GM23338 (cell line): Measurements from ENCODE around the gene CASP10. TPM values are rescaled to one million over a fixed set of nuclear protein-coding genes. Genes with fewer than 3 reads are reported as not detected.

Experiments used
- ATAC-seq: fragments of 200-7000 bp; cut with Tn5 transposase; 3 replicates; pipeline ENCODE4 v1.9.1; 2020
- DNase-seq: peaks from one replicate; pipeline ENCODE4 v3.0.0-alpha.2; 2015; ENCODE audit warnings: low spot score
- H2AFZ ChIP-seq: fragments of 200-600 bp; sonication (generic); 2 replicates; pipeline ENCODE4 v1.8.0; 2016; ENCODE audit warnings: antibody characterized with exemption, mild to moderate bottlenecking, moderate library complexity
- H3F3A ChIP-seq: fragments of 200-600 bp; sonication (generic); replicated peaks from 2 replicates; pipeline ENCODE4 v1.8.0; 2017; ENCODE audit warnings: antibody characterized with exemption, mixed run types, low read depth
- H3K27ac ChIP-seq: fragments of 200-600 bp; sonication (generic); 2 replicates; pipeline ENCODE4 v1.6.1; 2016; ENCODE audit warnings: low read depth
- H3K27me3 ChIP-seq: fragments of 200-600 bp; sonication (generic); 2 replicates; pipeline ENCODE4 v1.8.0; 2016; ENCODE audit warnings: mild to moderate bottlenecking, mixed run types, moderate library complexity; ENCODE audit not compliant: insufficient read depth
- H3K36me3 ChIP-seq: fragments of 200-600 bp; sonication (generic); 2 replicates; pipeline ENCODE4 v1.8.0; 2016; ENCODE audit warnings: mild to moderate bottlenecking; ENCODE audit not compliant: insufficient read depth
- H3K4me1 ChIP-seq: fragments of 200-600 bp; sonication (generic); 2 replicates; pipeline ENCODE4 v1.8.0; 2016; ENCODE audit warnings: mild to moderate bottlenecking, moderate library complexity; ENCODE audit not compliant: insufficient read depth
- H3K4me2 ChIP-seq: fragments of 200-600 bp; sonication (generic); 2 replicates; pipeline ENCODE4 v1.7.1; 2017; ENCODE audit warnings: mixed run types
- H3K4me3 ChIP-seq: fragments of 200-600 bp; sonication (generic); 2 replicates; pipeline ENCODE4 v1.6.1; 2016; ENCODE audit warnings: mixed run types
- H3K79me2 ChIP-seq: fragments of 200-600 bp; sonication (generic); replicated peaks from 2 replicates; pipeline ENCODE4 v1.8.0; 2017; ENCODE audit warnings: mild to moderate bottlenecking; ENCODE audit not compliant: insufficient read depth
- H3K9me2 ChIP-seq: fragments of 200-600 bp; sonication (generic); 2 replicates; pipeline ENCODE4 v1.8.0; 2017; ENCODE audit not compliant: insufficient read depth
- H4K20me1 ChIP-seq: fragments of 200-600 bp; sonication (generic); replicated peaks from 2 replicates; pipeline ENCODE4 v1.8.0; 2017; ENCODE audit warnings: mild to moderate bottlenecking; ENCODE audit not compliant: insufficient read depth
- H3K27ac Mint-ChIP-seq: 2 replicates; pipeline ENCODE4 v1.8.0; 2020; ENCODE audit warnings: inconsistent platforms, mild to moderate bottlenecking, moderate library complexity, mixed read lengths
- H3K27me3 Mint-ChIP-seq: 3 replicates; pipeline ENCODE4 v1.8.0; 2022; ENCODE audit warnings: low read depth, mild to moderate bottlenecking, moderate library complexity, mixed read lengths, inconsistent platforms; ENCODE audit not compliant: insufficient read depth, poor library complexity
- H3K36me3 Mint-ChIP-seq: 3 replicates; pipeline ENCODE4 v1.8.0; 2021; ENCODE audit warnings: low read depth, mild to moderate bottlenecking, inconsistent platforms, moderate library complexity, mixed read lengths
- H3K4me1 Mint-ChIP-seq: 3 replicates; pipeline ENCODE4 v1.8.0; 2020; ENCODE audit warnings: mild to moderate bottlenecking, inconsistent platforms, mixed read lengths
- H3K4me3 Mint-ChIP-seq: 3 replicates; pipeline ENCODE4 v1.8.0; 2021; ENCODE audit warnings: moderate library complexity, mild to moderate bottlenecking, inconsistent platforms, mixed read lengths
- H3K9me3 Mint-ChIP-seq: 3 replicates; pipeline ENCODE4 v1.8.0; 2020; ENCODE audit warnings: moderate library complexity, mild to moderate bottlenecking, inconsistent platforms, mixed read lengths
- CTCF ChIP-seq, 2 experiments: fragments of 200-600 bp in 1 of 2; sonication (generic) in 1 of 2; conservative IDR thresholded peaks; 2 replicates each; pipeline versions ENCODE4 v1.5.1 to v1.6.1; 2016 to 2017; ENCODE audit warnings: antibody characterized with exemption in 2 of 2, low read depth in 2 of 2, mild to moderate bottlenecking in 2 of 2, moderate library complexity in 1 of 2
- EZH2 ChIP-seq: fragments of 200-600 bp; sonication (generic); IDR thresholded peaks from one replicate; pipeline ENCODE4 v1.8.0; 2017; ENCODE audit warnings: antibody characterized with exemption, mild to moderate bottlenecking, low read depth; ENCODE audit not compliant: unreplicated experiment
- EZH2phosphoT487 ChIP-seq: fragments of 200-600 bp; sonication (generic); IDR thresholded peaks from one replicate; pipeline ENCODE4 v1.8.1; 2018; ENCODE audit warnings: antibody characterized with exemption; ENCODE audit not compliant: unreplicated experiment
- JUNB ChIP-seq: IDR thresholded peaks from one replicate; pipeline ENCODE4 v1.6.1; 2016; ENCODE audit warnings: antibody characterized with exemption; ENCODE audit not compliant: unreplicated experiment
- NANOG ChIP-seq: IDR thresholded peaks from 2 replicates; pipeline ENCODE4 v1.6.1; 2016; ENCODE audit warnings: antibody characterized with exemption, borderline replicate concordance
- POLR2AphosphoS5 ChIP-seq: IDR thresholded peaks from 2 replicates; pipeline ENCODE4 v1.6.1; 2016; ENCODE audit warnings: antibody characterized with exemption, low read depth
- REST ChIP-seq: IDR thresholded peaks from one replicate; pipeline ENCODE4 v1.6.1; 2018; ENCODE audit warnings: antibody characterized with exemption; ENCODE audit not compliant: unreplicated experiment
- STAT1 ChIP-seq: IDR thresholded peaks from one replicate; pipeline ENCODE4 v1.6.1; 2016; ENCODE audit warnings: antibody characterized with exemption; ENCODE audit not compliant: unreplicated experiment
- ZNF331 ChIP-seq: fragments of 250-450 bp; sonication (Bioruptor Pico); IDR thresholded peaks from 2 replicates; pipeline ENCODE4 v1.5.0; 2020; ENCODE audit warnings: low read depth, mild to moderate bottlenecking, moderate library complexity
- polyA plus RNA-seq: library from polyadenylated mRNA; unstranded; fragments of >200 nt; fragmentation: Nextera tagmentation; extraction: Ambion mirVana; gene quantifications from 2 replicates; pipeline ENCODE4 v1.2.1, GENCODE V29; 2016
- total RNA-seq: library from RNA; depleted of rRNA; stranded (reverse); fragments of >200 nt; shearing (Covaris generic); gene quantifications from 2 replicates; pipeline ENCODE4 v1.2.3, GENCODE V29; 2014

The CASP10 gene
- total and polyA plus RNA-seq, 2 experiments from 2014 or later, result 1.9 to 3.5 TPM

GRCh38 chr2:201232467-201232815, 49.5 kb downstream of the CASP10 start:
- H3K36me3 Mint-ChIP-seq, result no peaks in the 10 kb centered on the region
- H3K9me3 Mint-ChIP-seq, result no peaks in the 10 kb centered on the region; the same call in 2 of the 3 replicates
- no peaks in the 10 kb centered on the region for H3K27me3 ChIP-seq
- no peak overlapping the region for H2AFZ ChIP-seq
- H3K4me1 ChIP-seq, result no peaks in the 10 kb centered on the region
- no peaks in the 10 kb centered on the region for H3K79me2 ChIP-seq
- H3K4me3 Mint-ChIP-seq, result no peak overlapping the region
- TF ChIP-seq REST, result no peak
- TF ChIP-seq NANOG, result no peak
- no peak for TF ChIP-seq CTCF (conservative IDR thresholded peaks at IDR 0.05; ENCODE audit: low read depth in 2 of 2)
- TF ChIP-seq ZNF331 (CRISPR knock-in tag), result no peak
- TF ChIP-seq POLR2AphosphoS5, result no peak
- TF ChIP-seq EZH2, result no peak
- H3K36me3 ChIP-seq, result no peaks in the 10 kb centered on the region
- ATAC-seq, result no peak
- H3K27ac ChIP-seq, result no peak overlapping the region
- DNase-seq, result no peak
- no peak overlapping the region for H3K4me2 ChIP-seq
- H3K27ac Mint-ChIP-seq, result no peak overlapping the region
- H3K27me3 Mint-ChIP-seq, result peaks cover 4% of the 10 kb centered on the region
- no peaks in the 10 kb centered on the region for H3K9me2 ChIP-seq
- no peaks in the 10 kb centered on the region for H4K20me1 ChIP-seq
- H3F3A ChIP-seq, result no peaks in the 10 kb centered on the region
- H3K4me1 Mint-ChIP-seq, result peaks cover 12% of the 10 kb centered on the region
- H3K4me3 ChIP-seq, result no peak overlapping the region

GRCh38 chr2:201233192-201233811, 50.4 kb downstream of the CASP10 start:
- peak overlapping the region; percentile 60; the same call in 1 of the 2 replicates for H2AFZ ChIP-seq
- H3K27me3 Mint-ChIP-seq, result peaks cover 4% of the 10 kb centered on the region
- H3K4me1 ChIP-seq, result no peaks in the 10 kb centered on the region
- peak overlapping the region; percentile 24; the same call in 1 of the 2 replicates for H3K4me2 ChIP-seq
- H3K27me3 ChIP-seq, result no peaks in the 10 kb centered on the region
- H3K27ac ChIP-seq, result no peak overlapping the region
- no peak overlapping the region for H3K27ac Mint-ChIP-seq
- peak overlapping the region; percentile 38 for H3K4me3 ChIP-seq
- peaks cover 12% of the 10 kb centered on the region for H3K4me1 Mint-ChIP-seq
- H3F3A ChIP-seq, result no peaks in the 10 kb centered on the region
- H3K9me2 ChIP-seq, result no peaks in the 10 kb centered on the region
- ATAC-seq (peak; percentile 85), DNase-seq (peak; percentile 77)
- H4K20me1 ChIP-seq, result no peaks in the 10 kb centered on the region
- H3K9me3 Mint-ChIP-seq, result no peaks in the 10 kb centered on the region; the same call in 2 of the 3 replicates
- H3K4me3 Mint-ChIP-seq, result peak overlapping the region; percentile 64
- H3K36me3 Mint-ChIP-seq, result 0 out of 3 replicates have a peak, but pooled peaks cover 3% of the 10 kb centered on the region
- no peak for TF ChIP-seq CTCF (conservative IDR thresholded peaks at IDR 0.05; ENCODE audit: low read depth in 2 of 2)
- no peak for TF ChIP-seq NANOG
- no peak for TF ChIP-seq REST
- TF ChIP-seq POLR2AphosphoS5, result 0 out of 2 replicates have a peak, but pooled peaks have one; percentile 17
- no peak for TF ChIP-seq EZH2
- no peak for TF ChIP-seq STAT1
- no peak for TF ChIP-seq JUNB
- TF ChIP-seq EZH2phosphoT487, result no peak
- no peaks in the 10 kb centered on the region for H3K79me2 ChIP-seq
- no peaks in the 10 kb centered on the region for H3K36me3 ChIP-seq
